Stimulated activated CD4-positive, alpha-beta T cell treated with anti-CD3 and anti-CD28 coated beads, Interleukin-12 subunit alpha, Interleukin-12 subunit beta, amount 100 ng/mL, for 24 hours (primary cell): ENCODE data around the gene PTPRN2.
"Not testable (repeated sequence)": the region's sequence is repeated elsewhere in the genome, so short reads cannot be mapped to it uniquely, and the experiment has no call there.

Experiments
- DNase-seq, 2 experiments: peaks; one replicate each; pipeline ENCODE4 v3.0.0-alpha.2; 2020; ENCODE audit warnings: low read depth in 2 of 2

Gene PTPRN2

GRCh38 chr7:157905651-157906461 is 681.8 kb downstream of the PTPRN2 start:
- DNase-seq, result no peak

- DNase-seq, result no peak
Observed at GRCh38 chr7:157904866-157905570, 682.6 kb downstream of the PTPRN2 start.

GRCh38 chr7:157904211-157904865 is 683.3 kb downstream of the PTPRN2 start:
- no peak for DNase-seq

GRCh38 chr7:157903710-157904109 is 683.9 kb downstream of the PTPRN2 start:
- no peak for DNase-seq

- DNase-seq, result no peak
Observed at GRCh38 chr7:157903296-157903695, 684.3 kb downstream of the PTPRN2 start.

GRCh38 chr7:157901816-157902610 is 685.6 kb downstream of the PTPRN2 start:
- DNase-seq, result not testable (repeated sequence)

GRCh38 chr7:157901166-157901565 is 686.5 kb downstream of the PTPRN2 start:
- no peak for DNase-seq

- DNase-seq, result no peak
Observed at GRCh38 chr7:157900556-157900955, 687.1 kb downstream of the PTPRN2 start.

GRCh38 chr7:157900011-157900410 is 687.6 kb downstream of the PTPRN2 start:
- no peak for DNase-seq

- no peak for DNase-seq
Observed at GRCh38 chr7:157898802-157899505, 688.7 kb downstream of the PTPRN2 start.

GRCh38 chr7:157898261-157898660 is 689.4 kb downstream of the PTPRN2 start:
- DNase-seq, result no peak

GRCh38 chr7:157897681-157898080 is 689.9 kb downstream of the PTPRN2 start:
- DNase-seq, result no peak

- no peak for DNase-seq
Observed at GRCh38 chr7:157896774-157897555, 690.7 kb downstream of the PTPRN2 start.

- DNase-seq, result not testable (repeated sequence)
Observed at GRCh38 chr7:157896376-157896675, 691.3 kb downstream of the PTPRN2 start.

GRCh38 chr7:157895520-157896375 is 691.9 kb downstream of the PTPRN2 start:
- DNase-seq, result no peak

- not testable (repeated sequence) for DNase-seq
Observed at GRCh38 chr7:157895098-157895497, 692.5 kb downstream of the PTPRN2 start.

GRCh38 chr7:157893535-157894044 is 694.0 kb downstream of the PTPRN2 start:
- DNase-seq, result no peak

- DNase-seq, result no peak
Observed at GRCh38 chr7:157892751-157893523, 694.7 kb downstream of the PTPRN2 start.
